Dedifferentiated amniotic fluid mesenchymal stem cell (primary cell): ENCODE data around the gene REXO5.
"Not testable (repeated sequence)": the region's sequence is repeated elsewhere in the genome, so short reads cannot be mapped to it uniquely, and the experiment has no call there.

ENCODE experiments used
- DNase-seq: peaks from one replicate; pipeline ENCODE4 v3.0.0-alpha.2; 2016; ENCODE audit errors: extremely low spot score

REXO5 gene

DNA sequence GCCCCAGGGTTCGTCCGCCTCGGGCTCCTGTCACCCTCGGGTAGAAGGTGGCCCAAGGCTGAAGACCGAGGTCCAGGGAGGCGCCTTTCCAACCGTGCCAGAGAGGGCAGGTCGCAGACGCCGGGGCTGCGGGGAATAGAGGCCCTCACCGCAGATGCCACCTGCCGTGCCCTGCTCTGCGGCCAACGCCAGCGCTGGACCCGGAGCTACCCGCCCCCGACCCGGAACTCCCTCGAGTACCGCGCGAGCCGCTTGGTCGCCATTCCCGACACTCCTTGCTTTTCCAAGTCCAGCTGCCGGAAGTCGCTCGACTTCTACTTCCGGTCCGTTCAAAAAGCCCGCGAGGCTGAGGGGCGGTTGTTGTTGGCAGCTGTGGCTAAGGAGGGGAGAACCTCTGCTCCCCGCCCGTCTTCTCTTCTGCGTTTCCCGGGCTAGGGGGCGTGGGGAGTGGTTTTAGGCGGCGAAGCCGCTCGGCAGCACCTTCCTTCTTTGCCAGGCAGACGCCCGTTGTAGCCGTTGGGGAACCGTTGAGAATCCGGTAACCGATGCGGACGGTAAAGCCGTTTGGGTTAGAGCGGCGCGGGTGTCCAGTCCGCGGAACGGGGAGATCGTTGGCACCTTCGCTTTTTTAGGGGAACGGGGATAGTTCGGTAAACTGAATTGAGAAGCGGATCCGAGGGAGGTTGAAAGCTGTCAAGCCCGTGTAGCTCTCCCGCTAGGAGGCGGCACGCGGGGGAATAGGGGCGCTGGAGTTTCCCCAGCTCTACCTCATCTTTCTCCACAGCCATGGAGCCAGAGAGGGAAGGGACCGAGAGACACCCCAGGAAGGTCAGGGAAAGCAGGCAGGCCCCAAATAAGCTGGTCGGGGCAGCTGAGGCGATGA lies at the start of gene REXO5, which contains the start of gene ERI2:
Gene REXO5, plus strand, starts transcription at position 360 of the 883 bp plus-strand sequence. Its CDS starts 427 bp downstream, at position 787.
Gene ERI2, minus strand, starts transcription at position 305 of the 883 bp plus-strand sequence. Its CDS starts 42 bp downstream, at position 263.
- DNase-seq: peak; percentile 93

DNA sequence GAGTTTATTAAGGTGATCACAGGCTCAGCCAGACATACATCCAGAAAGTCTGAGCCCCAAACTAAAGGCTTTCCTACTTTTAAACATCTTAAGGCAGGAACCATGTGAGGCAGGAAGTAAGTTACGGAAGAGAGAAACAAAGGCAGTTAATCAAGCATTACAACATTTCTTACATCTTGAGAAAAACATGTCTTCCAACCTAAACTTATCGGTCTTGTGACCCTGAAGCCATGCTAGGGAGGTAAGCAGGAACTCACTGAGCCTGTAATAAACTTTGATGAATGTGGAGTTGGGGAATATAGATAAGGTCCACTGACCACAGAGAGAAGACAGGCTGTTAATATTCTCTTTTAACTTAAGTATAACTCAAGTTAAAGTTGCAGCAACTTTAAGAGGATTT lies 46.0 kb upstream of the REXO5 start:
- DNase-seq: no peak

GRCh38 chr16:20761175-20761574 lies 45.2 kb upstream of the REXO5 start:
- no peak for DNase-seq

DNA sequence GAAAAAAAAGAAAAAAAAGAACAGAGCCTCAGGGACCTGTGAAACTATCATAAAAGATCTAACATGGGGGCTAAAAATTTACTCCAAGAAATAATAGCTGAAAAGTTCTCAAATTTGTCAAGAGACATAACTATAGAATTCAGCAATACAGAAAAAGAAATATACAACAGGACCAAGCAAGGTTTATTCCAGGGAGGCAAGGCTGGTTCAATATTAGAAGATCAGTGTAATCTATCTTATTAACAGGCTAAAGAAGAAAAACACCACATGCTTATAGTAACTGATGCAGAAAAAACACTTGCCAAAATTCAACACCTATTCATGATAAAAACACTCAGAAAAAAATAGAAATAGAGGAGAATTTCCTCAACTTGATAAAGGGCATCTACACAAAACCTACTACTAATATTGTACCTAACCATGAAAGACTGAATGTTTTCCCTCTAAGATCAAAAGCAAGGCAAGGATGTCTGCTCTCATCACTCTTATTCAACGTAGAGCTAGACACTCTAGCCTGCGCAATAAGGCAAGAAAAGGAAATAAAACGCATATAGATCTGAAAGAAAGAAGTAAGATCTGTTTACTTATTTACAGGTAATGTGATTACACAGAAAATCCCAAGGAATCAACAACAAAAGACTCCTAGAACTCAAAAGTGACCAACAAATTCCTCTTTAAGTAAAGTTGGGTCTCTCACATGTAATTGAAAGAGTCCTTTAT lies 43.8 kb upstream of the REXO5 start:
- no peak for DNase-seq

DNA sequence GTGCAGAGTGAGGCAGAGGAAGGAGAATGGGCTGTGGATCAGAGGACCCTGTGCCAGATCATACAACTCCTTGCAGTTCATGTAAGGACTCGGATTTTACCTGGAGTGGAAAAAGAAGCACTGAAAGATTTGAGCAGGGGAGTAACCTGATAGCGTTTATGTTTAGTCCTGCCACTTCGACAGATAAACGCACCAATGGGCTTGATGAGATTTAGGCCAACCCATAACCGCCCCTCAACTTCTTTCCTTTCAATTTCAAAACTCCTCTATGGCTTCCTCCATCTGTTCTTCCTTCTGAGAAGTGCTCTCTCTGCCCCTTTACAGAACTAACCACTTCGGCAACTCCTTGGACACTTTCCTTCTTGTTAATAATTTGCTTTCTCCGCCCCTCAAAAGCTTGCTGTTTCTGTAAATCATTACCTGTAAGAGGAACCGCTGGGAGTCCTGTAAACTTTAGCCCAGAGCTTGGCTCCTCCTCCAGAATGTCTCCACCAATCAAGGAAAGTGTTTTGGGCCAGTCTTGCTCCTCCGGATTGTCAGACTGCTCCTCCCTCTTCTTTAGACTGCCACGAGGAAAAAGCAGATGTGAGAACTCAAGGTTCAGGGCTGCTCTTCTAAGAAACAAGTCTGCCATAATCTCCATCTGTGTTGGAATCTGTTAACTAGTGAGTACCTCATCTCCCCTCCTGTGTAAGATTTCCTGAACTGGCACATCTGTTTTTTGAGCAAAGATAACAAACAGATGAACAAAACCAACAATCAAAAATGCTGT lies 42.7 kb upstream of the REXO5 start, which contains the start of gene ACSM3:
Gene ACSM3, plus strand, starts transcription at position 554 of the 772 bp plus-strand sequence. CDS start 6,021 bp downstream, outside the sequence.
- DNase-seq: peak; percentile 81

- not testable (repeated sequence) for DNase-seq
Measured at GRCh38 chr16:20764448-20764847, 41.9 kb upstream of the REXO5 start.

DNA sequence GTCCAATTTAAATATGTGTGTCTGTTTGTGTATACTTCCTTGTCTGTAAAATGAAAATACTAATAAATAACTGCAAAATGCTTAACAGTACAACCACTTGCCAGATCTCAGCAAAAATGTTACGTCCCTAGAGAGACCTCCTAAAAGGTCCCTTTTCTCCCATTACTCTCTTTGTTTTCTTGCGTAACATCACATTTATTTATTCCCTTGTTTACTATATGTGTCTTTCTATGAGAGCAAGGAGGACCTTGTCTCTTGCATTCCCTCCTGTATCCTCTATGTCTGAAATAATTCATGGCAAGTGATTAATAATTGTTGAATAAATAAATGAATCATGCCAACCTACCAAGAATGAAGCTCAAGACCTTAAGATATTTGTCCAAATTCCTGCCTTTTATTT lies 40.6 kb upstream of the REXO5 start:
- no peak for DNase-seq

GRCh38 chr16:20766294-20766693 lies 40.0 kb upstream of the REXO5 start:
- DNase-seq: no peak

- no peak for DNase-seq
Measured at GRCh38 chr16:20767577-20767976, 38.8 kb upstream of the REXO5 start.

- no peak for DNase-seq
Measured at GRCh38 chr16:20768121-20768520, 38.2 kb upstream of the REXO5 start.

GRCh38 chr16:20768818-20769217 lies 37.5 kb upstream of the REXO5 start:
- DNase-seq: no peak

DNA sequence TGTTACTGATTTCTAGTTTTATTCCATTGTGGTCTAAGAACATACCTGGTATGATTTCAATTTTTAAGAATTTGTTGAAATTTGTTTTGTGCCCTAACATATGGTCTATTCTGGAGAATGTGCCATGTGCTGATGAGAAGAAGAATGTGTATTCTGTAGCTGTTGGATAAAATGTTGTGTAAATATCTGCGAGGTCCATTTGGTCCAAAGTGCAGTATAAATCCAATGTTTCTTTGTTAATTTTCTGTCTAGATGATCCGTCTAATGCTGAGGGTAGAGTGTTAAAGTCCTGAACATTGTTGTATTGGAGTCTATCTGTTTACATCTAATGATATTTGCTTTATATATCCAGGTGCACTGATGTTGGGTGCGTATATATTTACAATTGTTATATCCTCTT lies 32.6 kb upstream of the REXO5 start:
- no peak for DNase-seq

- DNase-seq: no peak
Measured at GRCh38 chr16:20774703-20775362, 31.5 kb upstream of the REXO5 start.

- no peak for DNase-seq
Measured at GRCh38 chr16:20781697-20782096, 24.6 kb upstream of the REXO5 start.

- DNase-seq: no peak
Measured at GRCh38 chr16:20782470-20782869, 23.9 kb upstream of the REXO5 start.

- DNase-seq: no peak
Measured at GRCh38 chr16:20784204-20784603, 22.1 kb upstream of the REXO5 start.

GRCh38 chr16:20789130-20789529 lies 17.2 kb upstream of the REXO5 start:
- DNase-seq: no peak

DNA sequence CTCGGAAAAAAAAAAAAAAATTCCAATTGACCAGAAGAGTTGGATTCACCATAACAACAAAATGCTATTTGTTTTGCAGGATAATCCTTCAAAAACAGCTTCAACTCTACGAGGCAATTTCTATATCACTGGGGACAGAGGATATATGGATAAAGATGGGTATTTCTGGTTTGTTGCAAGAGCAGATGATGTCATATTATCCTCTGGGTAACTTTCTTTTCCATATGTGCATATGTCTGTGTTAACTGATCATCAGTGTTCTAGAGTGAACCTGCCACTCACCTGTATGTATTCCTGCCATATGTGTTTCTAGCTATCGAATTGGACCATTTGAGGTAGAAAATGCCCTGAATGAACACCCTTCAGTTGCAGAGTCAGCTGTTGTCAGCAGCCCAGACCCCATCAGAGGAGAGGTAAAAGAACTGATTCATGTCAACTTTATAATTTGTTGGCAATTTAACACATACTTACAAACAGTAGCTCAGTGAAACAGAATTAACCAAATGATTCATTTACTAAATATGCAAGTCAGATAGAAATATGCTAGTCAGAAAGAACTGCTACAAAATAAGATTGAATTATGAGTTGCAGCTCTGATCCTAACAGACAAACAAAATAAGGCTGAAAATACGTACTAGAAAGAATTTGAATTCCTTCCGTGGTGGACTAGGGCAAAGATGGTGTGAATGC lies 14.3 kb upstream of the REXO5 start:
- DNase-seq: no peak

DNA sequence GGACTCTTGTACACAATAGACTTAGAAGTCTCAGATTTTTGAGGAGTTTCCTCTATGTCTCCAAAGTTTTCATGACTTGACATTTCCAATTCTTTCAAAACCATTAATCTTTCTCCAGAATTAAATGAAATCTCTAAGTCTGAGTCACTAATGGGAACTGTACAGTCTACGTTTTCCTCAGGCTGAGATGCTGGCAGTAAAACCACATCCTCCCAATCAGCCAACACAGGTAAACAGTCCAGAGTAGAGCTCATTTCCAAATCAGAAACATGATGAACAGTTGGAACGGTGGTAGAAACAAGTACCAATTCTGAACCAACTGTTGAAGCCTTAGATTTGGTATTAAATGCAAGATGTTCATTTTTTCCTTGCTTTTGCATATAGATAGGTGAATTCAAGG lies 8.0 kb upstream of the REXO5 start:
- DNase-seq: no peak

DNA sequence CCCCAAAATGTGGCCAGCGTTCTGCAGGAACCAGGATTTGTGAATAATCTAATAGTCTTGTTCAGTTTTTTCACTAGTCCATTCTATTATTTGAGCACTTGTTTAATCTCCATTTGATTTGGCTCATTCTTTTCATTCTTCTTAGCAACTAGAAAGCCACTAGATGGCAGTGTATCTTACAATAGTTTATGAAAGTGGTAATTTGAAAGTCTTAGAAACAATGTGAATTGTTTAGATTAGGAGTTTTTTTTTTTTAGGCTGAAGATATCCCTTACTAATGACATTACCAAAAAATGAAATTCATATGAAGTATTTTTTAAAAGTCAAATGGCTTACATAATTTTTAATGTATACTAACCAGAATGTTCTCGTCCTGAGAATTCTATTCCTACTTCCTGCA lies 6.7 kb upstream of the REXO5 start:
- peak; percentile 47 for DNase-seq

DNA sequence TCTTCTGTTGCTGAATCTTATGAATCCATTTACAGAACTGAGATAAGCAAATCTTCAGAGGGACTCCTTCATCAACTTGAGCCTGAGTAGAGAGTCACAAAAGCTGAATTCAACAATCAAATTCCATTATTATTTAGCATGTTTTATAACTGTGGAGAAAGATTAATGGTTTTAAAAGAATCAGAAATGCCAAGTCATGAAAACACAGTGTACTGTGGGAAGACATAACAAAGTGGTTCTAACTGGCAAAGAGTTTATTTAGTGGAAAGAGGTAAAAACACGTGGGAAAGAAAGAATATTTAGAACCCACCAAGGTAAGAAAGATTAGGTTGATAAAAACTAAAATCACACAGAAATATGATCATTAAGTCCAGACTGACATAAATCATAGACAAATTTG lies 5.0 kb upstream of the REXO5 start:
- no peak for DNase-seq
